OCI-LY7 (cell line): ENCODE results near the gene LARGE1.

ENCODE experiments used
- EZH2phosphoT487 ChIP-seq: fragments of 200-600 bp; sonication (generic); IDR thresholded peaks from 2 replicates; pipeline ENCODE4 v1.6.1; 2018; ENCODE audit warnings: low read depth, borderline replicate concordance, mild to moderate bottlenecking, mixed run types, antibody characterized with exemption, low read length, moderate library complexity, mixed read lengths
- TF ChIP-seq, protein P1 (sequence below): fragments of 200-600 bp; sonication (generic); conservative IDR thresholded peaks from 2 replicates; pipeline ENCODE4 v1.5.1; 2014; ENCODE audit warnings: mild to moderate bottlenecking, antibody characterized with exemption, low read length, moderate library complexity, mixed read lengths

DNA sequence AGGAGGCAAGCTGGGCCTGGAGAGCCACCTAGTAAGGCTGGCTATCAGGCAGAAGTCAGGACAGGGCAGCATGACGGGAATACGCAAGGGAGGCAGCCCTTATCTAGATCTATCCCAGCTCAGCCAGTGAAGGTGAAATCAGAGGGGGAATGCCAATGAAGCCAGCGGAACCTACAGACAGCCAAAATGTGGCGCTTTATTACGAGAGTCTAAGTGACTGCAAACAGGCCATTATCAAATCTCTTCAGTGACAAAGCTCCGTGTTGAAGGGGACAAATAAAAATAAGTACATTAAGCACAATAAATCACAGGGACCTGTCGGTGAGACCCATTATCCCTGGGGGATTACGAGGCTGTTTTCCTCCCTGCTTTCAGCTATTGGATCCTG, 22.8 kb downstream of the LARGE1 start:
- TF ChIP-seq, protein P1, sequence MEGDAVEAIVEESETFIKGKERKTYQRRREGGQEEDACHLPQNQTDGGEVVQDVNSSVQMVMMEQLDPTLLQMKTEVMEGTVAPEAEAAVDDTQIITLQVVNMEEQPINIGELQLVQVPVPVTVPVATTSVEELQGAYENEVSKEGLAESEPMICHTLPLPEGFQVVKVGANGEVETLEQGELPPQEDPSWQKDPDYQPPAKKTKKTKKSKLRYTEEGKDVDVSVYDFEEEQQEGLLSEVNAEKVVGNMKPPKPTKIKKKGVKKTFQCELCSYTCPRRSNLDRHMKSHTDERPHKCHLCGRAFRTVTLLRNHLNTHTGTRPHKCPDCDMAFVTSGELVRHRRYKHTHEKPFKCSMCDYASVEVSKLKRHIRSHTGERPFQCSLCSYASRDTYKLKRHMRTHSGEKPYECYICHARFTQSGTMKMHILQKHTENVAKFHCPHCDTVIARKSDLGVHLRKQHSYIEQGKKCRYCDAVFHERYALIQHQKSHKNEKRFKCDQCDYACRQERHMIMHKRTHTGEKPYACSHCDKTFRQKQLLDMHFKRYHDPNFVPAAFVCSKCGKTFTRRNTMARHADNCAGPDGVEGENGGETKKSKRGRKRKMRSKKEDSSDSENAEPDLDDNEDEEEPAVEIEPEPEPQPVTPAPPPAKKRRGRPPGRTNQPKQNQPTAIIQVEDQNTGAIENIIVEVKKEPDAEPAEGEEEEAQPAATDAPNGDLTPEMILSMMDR: no peak
- no peak for TF ChIP-seq EZH2phosphoT487
